HepG2 (cell line): ENCODE results near the gene SLC25A45. TPM values are rescaled to one million over a fixed set of nuclear protein-coding genes. Genes with fewer than 3 reads are reported as not detected.
A peak's percentile ranks its signal among the peaks of the same experiment; 100 is the strongest.

Source experiments
- AGO2 ChIP-seq: fragments of 200-400 bp; formaldehyde crosslinking; optimal IDR thresholded peaks from 2 replicates; pipeline ENCODE3; 2017; ENCODE audit warnings: mild to moderate bottlenecking, low read depth, low read length, moderate library complexity
- CEBPG ChIP-seq: IDR thresholded peaks from 2 replicates; pipeline ENCODE4 v1.6.1; 2016
- EZH2 ChIP-seq: conservative IDR thresholded peaks from 2 replicates; pipeline ENCODE4 v1.6.1; 2012; ENCODE audit warnings: mild to moderate bottlenecking, low read depth, low read length, moderate library complexity
- FOSL1 ChIP-seq: sonication (generic); formaldehyde crosslinking; IDR thresholded peaks from 2 replicates; pipeline ENCODE4 v1.9.0; 2021; ENCODE audit warnings: missing genetic modification reagents, borderline replicate concordance
- FOXO1 ChIP-seq: sonication (generic); formaldehyde crosslinking; IDR thresholded peaks from 2 replicates; pipeline ENCODE4 v1.4.0; 2020; ENCODE audit warnings: missing genetic modification reagents
- HIVEP1 ChIP-seq: sonication (generic); formaldehyde crosslinking; IDR thresholded peaks from 2 replicates; pipeline ENCODE4 v1.4.0; 2020; ENCODE audit warnings: mild to moderate bottlenecking, missing genetic modification reagents
- HNRNPK ChIP-seq: fragments of 200-400 bp; formaldehyde crosslinking; IDR thresholded peaks from 2 replicates; pipeline ENCODE4 v1.6.1; 2018; ENCODE audit warnings: low read length, low read depth, moderate library complexity, mild to moderate bottlenecking; ENCODE audit not compliant: poor library complexity, severe bottlenecking
- KIAA2018 ChIP-seq: sonication (generic); formaldehyde crosslinking; IDR thresholded peaks from 2 replicates; pipeline ENCODE4 v1.5.0; 2020; ENCODE audit warnings: mild to moderate bottlenecking, missing genetic modification reagents, borderline replicate concordance
- SETDB1 ChIP-seq: sonication (generic); formaldehyde crosslinking; IDR thresholded peaks from 2 replicates; pipeline ENCODE4 v1.5.1; 2020; ENCODE audit warnings: missing genetic modification reagents, mild to moderate bottlenecking, borderline replicate concordance
- SMAD9 ChIP-seq: sonication (generic); formaldehyde crosslinking; IDR thresholded peaks from 2 replicates; pipeline ENCODE4 v1.5.1; 2020; ENCODE audit warnings: mild to moderate bottlenecking, missing genetic modification reagents
- SP140L ChIP-seq: sonication (generic); formaldehyde crosslinking; IDR thresholded peaks from 2 replicates; pipeline ENCODE4 v1.4.0; 2020; ENCODE audit warnings: missing genetic modification reagents, borderline replicate concordance
- TBL1XR1 ChIP-seq: fragments of 150-350 bp; IDR thresholded peaks from 2 replicates; pipeline ENCODE4 v1.6.1; 2014; ENCODE audit warnings: borderline replicate concordance, low read length; ENCODE audit not compliant: partially characterized antibody
- THRA ChIP-seq: sonication (generic); formaldehyde crosslinking; IDR thresholded peaks from 2 replicates; pipeline ENCODE4 v1.4.0; 2020; ENCODE audit warnings: missing genetic modification reagents, borderline replicate concordance
- YEATS4 ChIP-seq: sonication (generic); formaldehyde crosslinking; IDR thresholded peaks from 2 replicates; pipeline ENCODE4 v1.4.0; 2020; ENCODE audit warnings: missing genetic modification reagents, borderline replicate concordance
- ZBTB20 ChIP-seq: sonication (generic); formaldehyde crosslinking; IDR thresholded peaks from 2 replicates; pipeline ENCODE4 v1.8.1; 2023; ENCODE audit warnings: missing genetic modification reagents, low read depth, mild to moderate bottlenecking, borderline replicate concordance
- ZSCAN21 ChIP-seq: sonication (generic); formaldehyde crosslinking; IDR thresholded peaks from 2 replicates; pipeline ENCODE4 v1.8.0; 2022; ENCODE audit warnings: mild to moderate bottlenecking, missing genetic modification reagents, moderate library complexity, borderline replicate concordance
- polyA plus RNA-seq, 8 experiments: library from polyadenylated mRNA; depleted of rRNA in 3 of 8; stranded (reverse) in 7 of 8; unstranded in 1 of 8; fragments of >200 nt; fragmentation: Illumina TruSeq in 4 of 8; extraction: Trizol in 4 of 8; gene quantifications; 2 replicates each; pipeline versions ENCODE4 v1.2.1 to v1.2.3, GENCODE V29; 2011 to 2016; ENCODE audit warnings: low read depth in 4 of 8, missing spikeins in 1 of 8, mixed read lengths in 1 of 8; ENCODE audit not compliant: insufficient read depth in 1 of 8
- total RNA-seq, 5 experiments: library from RNA; depleted of rRNA; stranded (reverse); fragments of >200 nt; fragmentation: Illumina TruSeq; extraction: Trizol; gene quantifications; 2 replicates each; pipeline ENCODE4 v1.2.3, GENCODE V29; 2016; ENCODE audit warnings: low read depth in 1 of 5
- TF ChIP-seq, protein P1 (sequence below): sonication (generic); formaldehyde crosslinking; IDR thresholded peaks from 2 replicates; pipeline ENCODE4 v1.8.0; 2022; ENCODE audit warnings: mild to moderate bottlenecking, missing genetic modification reagents, moderate library complexity
- TF ChIP-seq, protein P2 (sequence below): sonication (generic); formaldehyde crosslinking; IDR thresholded peaks from 2 replicates; pipeline ENCODE4 v1.4.0; 2020; ENCODE audit warnings: missing genetic modification reagents

Gene SLC25A45
- total and polyA plus RNA-seq, 2 of the 13 experiments (the other 11 are each of a cell fraction or from before 2014, with no cell fraction given), result 1.2 to 3.4 TPM

DNA sequence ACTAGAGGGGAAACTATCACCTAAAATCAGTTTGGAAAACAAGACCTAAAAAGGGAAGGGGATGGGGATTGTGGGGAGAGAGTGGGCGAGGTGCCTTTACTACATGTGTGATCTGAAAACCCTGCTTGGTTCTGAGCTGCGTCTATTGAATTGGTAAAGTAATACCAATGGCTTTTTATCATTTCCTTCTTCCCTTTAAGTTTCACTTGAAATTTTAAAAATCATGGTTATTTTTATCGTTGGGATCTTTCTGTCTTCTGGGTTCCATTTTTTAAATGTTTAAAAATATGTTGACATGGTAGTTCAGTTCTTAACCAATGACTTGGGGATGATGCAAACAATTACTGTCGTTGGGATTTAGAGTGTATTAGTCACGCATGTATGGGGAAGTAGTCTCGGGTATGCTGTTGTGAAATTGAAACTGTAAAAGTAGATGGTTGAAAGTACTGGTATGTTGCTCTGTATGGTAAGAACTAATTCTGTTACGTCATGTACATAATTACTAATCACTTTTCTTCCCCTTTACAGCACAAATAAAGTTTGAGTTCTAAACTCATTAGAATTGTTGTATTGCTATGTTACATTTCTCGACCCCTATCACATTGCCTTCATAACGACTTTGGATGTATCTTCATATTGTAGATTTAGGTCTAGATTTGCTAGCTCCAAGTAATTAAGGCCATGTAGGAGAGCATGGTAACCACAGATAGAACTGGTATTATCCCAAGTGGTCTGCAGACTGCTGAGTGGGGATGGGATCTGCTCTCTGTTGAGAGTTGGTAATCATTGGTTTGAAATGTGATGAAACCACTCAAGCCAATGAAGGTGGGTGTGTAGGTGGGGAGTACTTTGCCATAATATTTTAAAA is 43.8 kb upstream of the SLC25A45 start (continued):
- no peak; the same call in 1 of the 2 replicates for TF ChIP-seq CEBPG (CRISPR knock-in tag)
- TF ChIP-seq HIVEP1, result no peak
- no peak for TF ChIP-seq SETDB1
- TF ChIP-seq KIAA2018 (CRISPR knock-in tag), result no peak
- TF ChIP-seq TBL1XR1, result no peak
- TF ChIP-seq FOSL1 (CRISPR knock-in tag), result no peak
- TF ChIP-seq, protein P1, sequence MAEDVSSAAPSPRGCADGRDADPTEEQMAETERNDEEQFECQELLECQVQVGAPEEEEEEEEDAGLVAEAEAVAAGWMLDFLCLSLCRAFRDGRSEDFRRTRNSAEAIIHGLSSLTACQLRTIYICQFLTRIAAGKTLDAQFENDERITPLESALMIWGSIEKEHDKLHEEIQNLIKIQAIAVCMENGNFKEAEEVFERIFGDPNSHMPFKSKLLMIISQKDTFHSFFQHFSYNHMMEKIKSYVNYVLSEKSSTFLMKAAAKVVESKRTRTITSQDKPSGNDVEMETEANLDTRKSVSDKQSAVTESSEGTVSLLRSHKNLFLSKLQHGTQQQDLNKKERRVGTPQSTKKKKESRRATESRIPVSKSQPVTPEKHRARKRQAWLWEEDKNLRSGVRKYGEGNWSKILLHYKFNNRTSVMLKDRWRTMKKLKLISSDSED (CRISPR knock-in tag), result no peak
- no peak for TF ChIP-seq SMAD9
- no peak for TF ChIP-seq SP140L (CRISPR knock-in tag)
- TF ChIP-seq AGO2, result peak; percentile 77
- no peak for TF ChIP-seq FOXO1
- no peak for TF ChIP-seq THRA (CRISPR knock-in tag)
- TF ChIP-seq HNRNPK, result peak; percentile 86
- TF ChIP-seq ZSCAN21 (CRISPR knock-in tag), result no peak; the same call in 1 of the 2 replicates
- no peak for TF ChIP-seq YEATS4 (CRISPR knock-in tag)
- TF ChIP-seq ZBTB20 (CRISPR knock-in tag), result no peak
- no peak for TF ChIP-seq EZH2
- TF ChIP-seq, protein P2, sequence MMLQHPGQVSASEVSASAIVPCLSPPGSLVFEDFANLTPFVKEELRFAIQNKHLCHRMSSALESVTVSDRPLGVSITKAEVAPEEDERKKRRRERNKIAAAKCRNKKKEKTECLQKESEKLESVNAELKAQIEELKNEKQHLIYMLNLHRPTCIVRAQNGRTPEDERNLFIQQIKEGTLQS (CRISPR knock-in tag), result no peak
